Spleen (tissue), 7 donors: Measurements from ENCODE around the gene KRTAP21-1.

Source experiments
- CTCF ChIP-seq, 11 experiments: fragments of 200-600 bp in 7 of 11; fragments of 450-650 bp in 4 of 11; sonication (generic) in 4 of 11; IDR thresholded peaks in 8 of 11; conservative IDR thresholded peaks in 3 of 11; 1 replicate in 7 of 11; 2 replicates in 4 of 11; pipeline versions ENCODE4 v1.4.0 to v1.8.0; 2016 to 2021; ENCODE audit warnings: antibody characterized with exemption in 11 of 11, inconsistent platforms in 4 of 11, mild to moderate bottlenecking in 1 of 11
- POLR2A ChIP-seq, 3 donors: fragments of 450-650 bp; IDR thresholded peaks; one replicate each; pipeline ENCODE4 v1.5.1; 2017; ENCODE audit warnings: antibody characterized with exemption in 3 of 3, mild to moderate bottlenecking in 1 of 3
- POLR2AphosphoS5 ChIP-seq, 3 donors: sonication (generic); formaldehyde crosslinking; IDR thresholded peaks; one replicate each; pipeline ENCODE4 v1.5.1; 2017; ENCODE audit warnings: antibody characterized with exemption in 3 of 3
- donor health status: DM: no; HTN: no; CAD: no; lungs with moderate emphysema.
- donor health status: DM: no; HTN: no; CAD: no.
- donor health status: DM: no; HTN: no; CAD: no.

- TF ChIP-seq CTCF (IDR thresholded peaks at IDR 0.05 in 8 of 11, conservative IDR thresholded peaks at IDR 0.05 in 3 of 11) (no peak), POLR2A (IDR thresholded peaks at IDR 0.05) (no peak), POLR2AphosphoS5 (IDR thresholded peaks at IDR 0.05) (no peak)
These were observed 3.1 kb upstream of the KRTAP21-1 start for GRCh38 chr21:30758306-30758705.
